ENCODE results near the gene PCNX1.

PCNX1 gene

DNA sequence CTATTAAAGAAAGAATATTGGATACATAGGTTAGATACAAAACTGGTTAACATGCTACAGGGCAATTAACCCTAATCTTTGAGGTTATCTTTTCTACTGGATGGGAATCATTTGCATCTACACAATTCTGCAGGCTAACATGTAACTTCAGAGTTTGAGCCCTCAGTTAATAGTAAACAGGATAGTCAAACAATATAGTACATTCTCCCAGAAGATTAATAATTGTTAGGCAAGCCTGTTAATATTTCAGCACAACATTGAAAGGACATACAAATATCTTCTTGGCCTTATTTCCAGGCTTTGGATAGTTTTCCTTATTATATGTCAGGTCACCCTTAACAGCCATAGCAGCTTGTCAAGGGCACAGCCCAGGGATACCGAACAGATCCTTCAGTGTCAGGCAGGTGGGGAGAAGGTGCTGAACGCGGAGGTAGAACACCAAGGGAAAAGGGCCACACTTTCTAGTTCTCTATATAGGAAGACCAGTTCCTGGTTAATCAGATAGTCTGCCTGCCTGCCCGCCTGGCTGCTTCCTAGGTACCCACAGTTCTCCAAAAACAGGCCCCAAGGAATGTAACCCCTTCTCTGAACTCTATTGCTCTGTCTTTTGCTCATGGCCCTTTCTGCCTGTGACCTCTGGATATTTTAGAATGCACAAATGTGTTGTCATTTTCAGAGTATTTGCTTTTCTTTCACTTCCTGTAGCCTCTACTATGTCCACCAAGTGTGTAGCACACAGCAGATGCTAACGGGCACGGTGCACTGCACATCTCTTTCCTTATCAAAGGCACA lies 256.0 kb downstream of the PCNX1 start:
- DNase-seq (ENCODE audit: low read depth), result no peak

DNA sequence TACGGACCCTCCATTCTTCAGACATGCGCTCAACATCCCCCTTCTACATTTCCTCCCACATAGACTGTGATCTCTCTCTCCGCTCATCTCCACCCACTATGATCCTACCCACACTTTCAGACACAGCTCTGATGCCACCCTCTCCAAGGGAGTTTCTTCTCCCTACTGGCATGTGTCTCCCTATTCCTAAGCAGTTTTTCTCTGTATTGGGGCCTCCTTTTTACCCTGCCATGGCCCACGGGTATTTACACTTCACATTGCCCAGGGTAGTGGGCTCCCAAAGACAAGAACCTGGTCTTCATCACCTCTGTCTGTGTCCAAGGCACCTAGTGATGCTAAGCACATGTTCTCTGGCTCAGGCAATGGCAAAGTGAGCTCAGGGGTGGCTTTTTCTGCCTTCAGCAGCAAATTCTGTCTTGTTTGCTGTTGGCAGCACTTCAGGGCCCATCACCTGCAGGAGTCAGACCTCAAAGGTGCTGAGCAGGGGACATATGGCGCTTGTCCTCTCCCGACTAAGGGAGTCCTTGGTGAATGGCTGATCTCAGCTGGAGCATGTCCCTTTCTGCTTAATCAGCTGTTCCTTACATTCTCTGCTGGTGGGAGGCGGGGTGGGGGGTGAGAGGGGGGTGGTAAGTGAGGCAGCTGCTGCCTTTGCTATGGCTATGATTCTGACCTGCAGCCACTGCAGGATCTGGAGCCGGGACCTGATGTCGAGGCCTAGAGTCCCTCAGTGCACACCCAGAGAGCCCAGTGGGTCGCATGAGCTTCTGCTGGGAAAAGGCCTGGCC lies 256.8 kb downstream of the PCNX1 start:
- no peak for DNase-seq (ENCODE audit: low read depth)

Measured in T-helper 22 cell (primary cell).